ENCODE results near the gene LIMS2.

The LIMS2 gene

GRCh38 chr2:127614246-127614645 is 61.1 kb downstream of the LIMS2 start:
- no peak for TF ChIP-seq ZC3H10 (CRISPR knock-in tag; IDR thresholded peaks at IDR 0.05)
- no peak for TF ChIP-seq ISL1 (CRISPR knock-in tag; IDR thresholded peaks at IDR 0.05)
- no peak for TF ChIP-seq POU6F1 (CRISPR knock-in tag; IDR thresholded peaks at IDR 0.05; ENCODE audit: borderline replicate concordance, low read depth)
- TF ChIP-seq CSDC2 (CRISPR knock-in tag; IDR thresholded peaks at IDR 0.05) = no peak
- ATAC-seq = no peak

GRCh38 chr2:127612111-127612822 is 63.1 kb downstream of the LIMS2 start:
- TF ChIP-seq PATZ1 (CRISPR knock-in tag; IDR thresholded peaks at IDR 0.05; ENCODE audit: borderline replicate concordance) (no peak), CSDC2 (CRISPR knock-in tag; IDR thresholded peaks at IDR 0.05) (no peak), ZFP3 (CRISPR knock-in tag; IDR thresholded peaks at IDR 0.05) (no peak), ZC3H10 (CRISPR knock-in tag; IDR thresholded peaks at IDR 0.05) (no peak), BACH2 (CRISPR knock-in tag; IDR thresholded peaks at IDR 0.05; ENCODE audit: borderline replicate concordance) (no peak), TOX (CRISPR knock-in tag; IDR thresholded peaks at IDR 0.05; ENCODE audit: borderline replicate concordance) (no peak), ZNF565 (CRISPR knock-in tag; conservative IDR thresholded peaks at IDR 0.05; ENCODE audit: low read depth) (no peak), TCF4 (CRISPR knock-in tag; IDR thresholded peaks at IDR 0.05; ENCODE audit: borderline replicate concordance) (no peak), ZNF70 (CRISPR knock-in tag; IDR thresholded peaks at IDR 0.05) (no peak), ISL1 (CRISPR knock-in tag; IDR thresholded peaks at IDR 0.05) (no peak), RARB (CRISPR knock-in tag; IDR thresholded peaks at IDR 0.05) (no peak), POU6F1 (CRISPR knock-in tag; IDR thresholded peaks at IDR 0.05; ENCODE audit: borderline replicate concordance, low read depth) (no peak), ESRRG (CRISPR knock-in tag; IDR thresholded peaks at IDR 0.05) (no peak)
- TF ChIP-seq, protein P1, sequence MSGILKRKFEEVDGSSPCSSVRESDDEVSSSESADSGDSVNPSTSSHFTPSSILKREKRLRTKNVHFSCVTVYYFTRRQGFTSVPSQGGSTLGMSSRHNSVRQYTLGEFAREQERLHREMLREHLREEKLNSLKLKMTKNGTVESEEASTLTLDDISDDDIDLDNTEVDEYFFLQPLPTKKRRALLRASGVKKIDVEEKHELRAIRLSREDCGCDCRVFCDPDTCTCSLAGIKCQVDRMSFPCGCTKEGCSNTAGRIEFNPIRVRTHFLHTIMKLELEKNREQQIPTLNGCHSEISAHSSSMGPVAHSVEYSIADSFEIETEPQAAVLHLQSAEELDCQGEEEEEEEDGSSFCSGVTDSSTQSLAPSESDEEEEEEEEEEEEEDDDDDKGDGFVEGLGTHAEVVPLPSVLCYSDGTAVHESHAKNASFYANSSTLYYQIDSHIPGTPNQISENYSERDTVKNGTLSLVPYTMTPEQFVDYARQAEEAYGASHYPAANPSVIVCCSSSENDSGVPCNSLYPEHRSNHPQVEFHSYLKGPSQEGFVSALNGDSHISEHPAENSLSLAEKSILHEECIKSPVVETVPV (CRISPR knock-in tag; IDR thresholded peaks at IDR 0.05) = no peak
- TF ChIP-seq, protein P2, sequence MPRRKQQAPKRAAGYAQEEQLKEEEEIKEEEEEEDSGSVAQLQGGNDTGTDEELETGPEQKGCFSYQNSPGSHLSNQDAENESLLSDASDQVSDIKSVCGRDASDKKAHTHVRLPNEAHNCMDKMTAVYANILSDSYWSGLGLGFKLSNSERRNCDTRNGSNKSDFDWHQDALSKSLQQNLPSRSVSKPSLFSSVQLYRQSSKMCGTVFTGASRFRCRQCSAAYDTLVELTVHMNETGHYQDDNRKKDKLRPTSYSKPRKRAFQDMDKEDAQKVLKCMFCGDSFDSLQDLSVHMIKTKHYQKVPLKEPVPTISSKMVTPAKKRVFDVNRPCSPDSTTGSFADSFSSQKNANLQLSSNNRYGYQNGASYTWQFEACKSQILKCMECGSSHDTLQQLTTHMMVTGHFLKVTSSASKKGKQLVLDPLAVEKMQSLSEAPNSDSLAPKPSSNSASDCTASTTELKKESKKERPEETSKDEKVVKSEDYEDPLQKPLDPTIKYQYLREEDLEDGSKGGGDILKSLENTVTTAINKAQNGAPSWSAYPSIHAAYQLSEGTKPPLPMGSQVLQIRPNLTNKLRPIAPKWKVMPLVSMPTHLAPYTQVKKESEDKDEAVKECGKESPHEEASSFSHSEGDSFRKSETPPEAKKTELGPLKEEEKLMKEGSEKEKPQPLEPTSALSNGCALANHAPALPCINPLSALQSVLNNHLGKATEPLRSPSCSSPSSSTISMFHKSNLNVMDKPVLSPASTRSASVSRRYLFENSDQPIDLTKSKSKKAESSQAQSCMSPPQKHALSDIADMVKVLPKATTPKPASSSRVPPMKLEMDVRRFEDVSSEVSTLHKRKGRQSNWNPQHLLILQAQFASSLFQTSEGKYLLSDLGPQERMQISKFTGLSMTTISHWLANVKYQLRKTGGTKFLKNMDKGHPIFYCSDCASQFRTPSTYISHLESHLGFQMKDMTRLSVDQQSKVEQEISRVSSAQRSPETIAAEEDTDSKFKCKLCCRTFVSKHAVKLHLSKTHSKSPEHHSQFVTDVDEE (CRISPR knock-in tag; IDR thresholded peaks at IDR 0.05) = no peak
- no peak for ATAC-seq

GRCh38 chr2:127611076-127611925 is 64.0 kb downstream of the LIMS2 start:
- no peak for TF ChIP-seq CREB5 (CRISPR knock-in tag; IDR thresholded peaks at IDR 0.05; ENCODE audit: low read depth)
- TF ChIP-seq ZNF565 (CRISPR knock-in tag; conservative IDR thresholded peaks at IDR 0.05; ENCODE audit: low read depth) = no peak
- TF ChIP-seq TOX (CRISPR knock-in tag; IDR thresholded peaks at IDR 0.05; ENCODE audit: borderline replicate concordance) = no peak
- no peak for TF ChIP-seq OSR1 (CRISPR knock-in tag; IDR thresholded peaks at IDR 0.05)
- no peak for TF ChIP-seq ZC3H10 (CRISPR knock-in tag; IDR thresholded peaks at IDR 0.05)
- no peak for TF ChIP-seq RARB (CRISPR knock-in tag; IDR thresholded peaks at IDR 0.05)
- no peak for TF ChIP-seq BACH2 (CRISPR knock-in tag; IDR thresholded peaks at IDR 0.05; ENCODE audit: borderline replicate concordance)
- ATAC-seq = no peak
